CD4-positive, alpha-beta T cell treated with Interleukin-17A for 1 hour (primary cell): Measurements from ENCODE around the gene UCN3.
"Not testable (repeated sequence)": the region's sequence is repeated elsewhere in the genome, so short reads cannot be mapped to it uniquely, and the experiment has no call there.

Source experiments
- DNase-seq: peaks from one replicate; pipeline ENCODE4 v3.0.0-alpha.2; 2020

Gene UCN3

DNA sequence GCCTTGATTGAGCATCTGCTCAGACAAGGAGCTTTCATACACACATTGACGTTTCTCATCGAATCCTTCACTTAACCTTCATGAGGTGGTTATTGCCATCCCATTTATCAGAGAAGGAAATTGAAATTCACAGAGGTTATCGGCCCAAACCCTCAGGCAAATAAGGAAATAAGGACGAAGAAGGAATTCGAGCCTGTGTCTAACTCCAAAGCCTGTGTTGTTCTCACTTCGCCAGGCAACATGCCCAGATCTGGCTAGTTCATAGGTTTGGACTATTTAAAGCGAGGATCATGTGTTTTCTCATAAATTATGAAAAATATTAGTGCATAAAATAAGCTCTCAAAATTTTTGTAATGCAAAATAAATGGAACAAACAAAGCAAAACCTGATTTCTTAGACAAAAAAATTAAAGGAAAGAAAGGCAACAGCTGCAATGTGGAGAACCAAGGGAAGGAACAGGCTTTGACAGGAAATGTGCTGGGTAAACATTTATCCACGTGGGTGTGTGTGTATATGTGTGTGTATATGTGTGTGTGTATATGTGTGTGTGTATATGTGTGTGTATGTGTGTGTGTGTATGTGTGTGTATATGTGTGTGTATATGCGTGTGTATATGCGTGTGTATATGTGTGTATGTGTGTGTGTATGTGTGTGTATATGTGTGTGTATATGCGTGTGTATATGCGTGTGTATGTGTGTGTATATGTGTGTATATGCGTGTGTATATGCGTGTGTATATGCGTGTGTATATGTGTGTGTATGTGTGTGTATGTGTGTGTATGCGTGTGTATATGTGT lies 4.8 kb downstream of the UCN3 start:
- no peak for DNase-seq

DNA sequence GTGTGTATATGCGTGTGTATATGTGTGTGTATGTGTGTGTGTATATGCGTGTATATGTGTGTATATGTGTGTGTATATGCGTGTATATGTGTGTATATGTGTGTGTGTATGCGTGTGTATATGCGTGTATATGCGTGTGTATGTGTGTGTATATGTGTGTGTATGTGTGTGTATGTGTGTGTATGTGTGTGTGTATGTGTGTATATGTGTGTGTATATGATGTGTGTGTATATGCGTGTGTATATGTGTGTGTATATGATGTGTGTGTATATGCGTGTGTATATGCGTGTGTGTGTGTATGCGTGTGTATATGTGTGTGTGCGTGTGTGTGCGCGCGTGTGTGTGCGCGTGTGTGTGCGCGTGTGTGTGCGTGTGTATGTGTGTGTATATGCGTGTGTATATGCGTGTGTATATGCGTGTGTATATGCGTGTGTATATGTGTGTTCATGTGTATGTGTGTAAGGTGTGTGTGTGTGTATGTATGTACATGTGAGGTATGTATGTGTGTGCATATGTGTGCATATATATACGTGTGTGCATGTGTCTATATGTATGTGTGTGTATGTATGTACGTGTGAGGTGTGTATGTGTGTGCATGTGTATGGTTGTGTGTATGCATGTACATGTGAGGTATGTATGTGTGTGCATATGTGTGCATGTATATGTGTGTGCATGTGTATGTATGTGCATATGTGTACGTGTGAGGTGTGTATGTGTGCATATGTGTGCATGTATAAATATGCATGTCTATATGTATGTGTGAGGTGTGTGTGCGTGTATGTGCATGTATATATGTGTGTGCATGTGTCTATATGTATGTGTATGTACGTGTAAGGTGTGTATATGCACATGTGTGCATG lies 6.0 kb downstream of the UCN3 start:
- no peak for DNase-seq

DNA sequence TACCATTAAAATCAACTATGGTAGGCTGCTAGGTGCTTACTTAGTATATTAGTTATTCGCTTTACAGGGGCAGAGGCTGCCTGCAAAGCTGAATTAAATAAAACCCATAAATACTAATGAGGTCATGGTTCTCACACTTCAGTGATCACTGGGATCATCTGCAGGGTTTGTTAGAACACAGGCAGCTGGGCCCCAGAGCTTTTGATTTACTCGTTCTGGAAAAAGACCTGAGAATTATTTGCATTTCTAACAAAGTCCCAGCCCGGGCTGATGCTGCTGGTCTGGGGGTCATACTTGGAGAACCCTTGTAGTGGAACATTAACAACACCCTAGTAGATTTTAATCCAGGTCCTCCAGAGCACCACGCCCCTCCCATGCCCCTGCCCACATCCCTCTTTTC lies 8.5 kb downstream of the UCN3 start:
- no peak for DNase-seq

DNA sequence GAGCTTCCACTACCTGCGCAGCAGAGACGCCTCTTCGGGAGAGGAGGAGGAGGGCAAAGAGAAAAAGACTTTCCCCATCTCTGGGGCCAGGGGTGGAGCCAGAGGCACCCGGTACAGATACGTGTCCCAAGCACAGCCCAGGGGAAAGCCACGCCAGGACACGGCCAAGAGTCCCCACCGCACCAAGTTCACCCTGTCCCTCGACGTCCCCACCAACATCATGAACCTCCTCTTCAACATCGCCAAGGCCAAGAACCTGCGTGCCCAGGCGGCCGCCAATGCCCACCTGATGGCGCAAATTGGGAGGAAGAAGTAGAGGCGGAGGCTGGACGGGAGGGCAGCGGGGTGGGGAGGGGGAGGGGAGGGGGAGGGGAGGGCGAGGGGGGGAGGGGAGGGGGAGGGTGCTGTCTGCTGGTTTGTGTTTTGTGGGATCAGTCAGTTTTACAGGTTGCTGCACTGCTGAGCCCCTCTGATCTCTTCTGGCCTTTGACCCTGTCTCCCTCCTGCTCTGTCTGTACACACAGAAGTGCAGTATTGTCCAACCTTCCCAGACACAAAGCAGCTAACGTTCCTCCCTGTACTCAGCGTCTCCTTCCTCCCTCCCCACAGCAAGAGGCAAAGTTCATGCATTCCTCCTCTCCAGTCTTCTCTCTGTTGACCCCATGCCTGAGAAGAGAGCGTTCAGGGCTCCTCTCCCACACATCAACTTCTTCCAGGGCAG lies 9.3 kb downstream of the UCN3 start:
- no peak for DNase-seq

DNA sequence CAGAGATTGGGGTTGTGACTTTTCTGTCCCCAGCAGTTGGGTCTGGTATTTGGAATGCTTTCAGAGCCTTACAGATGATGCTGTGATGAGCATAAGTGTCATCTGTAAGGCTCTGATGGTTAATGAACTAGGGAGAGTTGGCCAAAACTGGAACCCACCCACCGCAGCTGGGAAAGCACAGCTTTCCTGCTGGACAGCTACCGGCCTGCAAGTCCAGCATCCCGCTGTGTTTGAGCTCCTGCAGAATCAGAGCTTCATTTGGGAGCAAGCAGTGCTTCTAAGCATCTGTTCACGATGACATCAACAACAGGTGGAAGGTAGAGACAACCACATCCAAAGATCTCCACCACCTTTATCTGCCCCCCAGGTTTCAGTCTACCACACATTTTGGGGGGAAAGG lies 11.7 kb downstream of the UCN3 start:
- no peak for DNase-seq

DNA sequence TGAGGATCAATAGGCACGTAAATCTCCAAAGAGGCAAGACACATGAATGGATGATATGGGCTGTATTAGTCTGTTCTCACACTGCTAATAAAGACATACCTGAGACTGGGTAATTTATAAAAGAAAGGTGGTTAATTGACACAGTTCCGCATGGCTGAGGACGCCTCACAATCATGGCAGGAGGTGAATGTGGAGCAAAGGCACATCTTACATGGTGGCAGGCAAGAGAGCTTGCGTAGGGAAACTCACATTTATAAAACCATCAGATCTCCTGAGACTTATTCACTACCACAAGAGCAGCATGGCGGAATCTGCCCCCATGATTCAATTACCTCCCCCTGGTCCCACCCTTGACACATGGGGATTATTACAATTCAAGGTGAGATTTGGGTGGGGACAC lies 14.4 kb downstream of the UCN3 start:
- DNase-seq = not testable (repeated sequence)

DNA sequence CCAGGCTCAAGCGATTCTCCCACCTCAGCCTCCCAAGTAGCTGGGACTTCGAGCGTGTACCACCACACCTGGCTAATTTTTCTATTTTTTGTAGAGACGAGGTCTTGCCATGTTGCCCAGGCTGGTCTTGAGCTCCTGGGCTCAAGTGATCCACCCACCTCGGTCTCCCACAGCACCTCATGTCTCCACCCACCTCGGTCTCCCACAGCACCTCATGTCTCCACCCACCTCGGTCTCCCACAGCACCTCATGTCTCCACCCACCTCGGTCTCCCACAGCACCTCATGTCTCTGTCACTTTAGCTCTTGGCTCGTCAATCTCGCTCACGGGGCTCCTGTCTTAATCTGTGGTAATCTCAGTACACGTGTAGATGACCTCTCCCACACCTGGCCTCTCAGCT lies 15.6 kb downstream of the UCN3 start:
- not testable (repeated sequence) for DNase-seq

DNA sequence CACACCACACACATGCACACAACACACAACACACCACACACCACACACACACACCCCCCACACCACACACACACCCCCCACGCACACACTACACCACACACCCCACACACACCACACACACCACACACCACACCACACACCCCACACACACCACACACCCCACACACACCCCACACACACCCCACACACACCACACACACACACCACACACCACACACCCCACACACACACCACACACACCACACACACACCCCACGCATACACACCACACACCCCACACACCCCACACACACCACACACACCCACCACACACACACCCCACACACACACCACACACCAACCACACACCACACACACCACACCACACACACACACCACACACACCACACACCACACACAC lies 16.4 kb downstream of the UCN3 start:
- DNase-seq = no peak

DNA sequence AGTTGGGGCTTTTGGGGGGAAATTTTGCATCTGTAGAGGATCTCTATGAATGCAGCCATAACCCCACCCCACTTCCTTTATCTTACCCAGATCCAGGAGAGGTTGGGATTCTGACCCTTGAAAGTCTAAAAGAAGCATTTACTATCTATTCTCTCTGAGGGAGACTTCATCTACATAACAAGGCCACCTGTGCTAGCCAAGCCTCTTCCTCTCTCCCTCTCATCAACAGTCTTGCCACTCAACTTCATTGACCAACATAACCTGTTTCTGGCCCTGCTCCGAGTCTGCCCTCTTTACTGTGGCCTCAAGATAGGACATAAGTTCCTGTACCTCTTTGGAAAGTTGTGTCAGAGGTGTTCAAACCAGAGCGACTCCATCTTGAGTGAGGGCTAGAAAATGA lies 20.5 kb downstream of the UCN3 start:
- no peak for DNase-seq

DNA sequence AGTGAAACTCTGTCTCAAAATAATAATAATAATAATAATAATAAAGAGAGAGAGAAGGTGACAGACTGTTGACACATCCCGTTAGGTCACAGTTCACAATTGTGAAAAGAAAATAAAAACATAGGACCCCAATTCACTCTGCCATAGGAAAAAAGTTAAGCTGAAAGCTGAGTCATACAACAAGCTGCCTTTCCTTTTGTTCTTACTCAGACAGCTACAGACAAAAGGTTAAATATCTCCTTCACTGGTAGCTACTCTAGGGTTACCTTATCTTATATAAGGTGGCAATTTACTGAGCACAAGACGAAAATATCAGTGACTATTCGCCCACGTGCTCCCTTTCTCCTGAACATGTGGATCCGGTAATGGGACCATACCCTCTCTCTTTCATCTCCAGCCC lies 22.4 kb downstream of the UCN3 start:
- no peak for DNase-seq

DNA sequence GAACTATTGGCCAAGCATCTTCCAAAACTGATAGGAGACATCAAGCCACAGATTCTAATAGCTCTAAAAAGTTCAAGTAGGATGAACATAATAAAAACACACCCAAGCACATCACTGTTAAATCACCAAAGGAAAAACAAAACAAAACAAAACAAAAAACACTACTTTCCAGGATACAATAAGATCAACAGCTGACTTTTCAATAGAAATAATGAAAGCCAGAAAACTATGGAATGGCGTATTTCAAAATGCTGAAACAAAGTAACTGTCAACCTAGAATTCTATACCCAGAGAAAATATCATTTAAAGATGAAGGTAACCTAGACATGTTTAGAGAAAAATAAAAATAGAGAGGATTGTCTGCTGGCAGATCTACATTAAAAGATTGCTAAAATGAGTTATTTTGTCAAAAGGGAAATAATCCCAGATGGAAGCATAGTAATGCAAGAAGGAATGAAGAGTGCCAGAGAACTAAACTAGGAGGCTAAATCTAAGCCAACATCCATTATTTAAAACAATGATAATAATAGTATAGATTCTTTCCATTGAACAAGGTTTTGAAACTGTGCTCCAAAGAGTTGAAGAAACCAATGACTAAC lies 25.9 kb downstream of the UCN3 start:
- no peak for DNase-seq

DNA sequence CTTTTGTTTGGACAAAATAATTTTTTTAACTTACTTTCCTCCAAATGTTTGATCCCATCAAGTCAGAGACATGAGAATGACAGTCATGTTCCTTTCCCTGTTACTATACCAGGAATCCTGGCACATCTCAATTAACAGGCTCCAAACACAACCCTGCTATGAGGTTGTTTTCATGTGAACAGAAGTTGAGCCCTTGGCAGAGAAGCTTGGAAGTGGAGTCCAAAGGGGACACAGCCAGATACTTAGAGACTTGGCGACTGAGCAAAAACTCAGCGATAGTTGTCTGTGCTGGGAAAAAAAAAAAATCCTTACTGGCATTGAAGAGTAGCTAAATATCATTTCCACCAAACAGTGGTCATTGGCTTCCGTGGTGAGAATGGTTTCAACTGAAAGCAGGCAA lies 27.0 kb downstream of the UCN3 start:
- DNase-seq = no peak

DNA sequence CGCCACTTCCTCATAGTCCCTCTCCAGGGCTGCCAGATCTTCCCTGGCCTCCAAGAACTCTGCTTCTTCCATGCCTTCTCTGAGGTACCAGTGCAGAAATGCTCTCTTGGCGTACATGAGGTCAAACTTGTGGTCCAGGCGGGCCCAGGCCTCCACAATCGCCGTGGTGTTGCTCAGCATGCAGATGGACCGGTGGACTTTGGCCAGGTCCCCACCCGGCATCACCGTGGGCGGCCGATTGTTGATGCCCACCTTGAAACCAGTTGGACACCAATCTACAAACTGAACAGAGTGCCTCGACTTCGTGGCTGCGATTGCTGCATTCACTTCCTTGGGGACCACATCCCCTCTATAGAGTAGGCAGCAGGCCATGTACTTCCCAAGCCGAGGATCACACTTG lies 28.8 kb downstream of the UCN3 start:
- no peak for DNase-seq

DNA sequence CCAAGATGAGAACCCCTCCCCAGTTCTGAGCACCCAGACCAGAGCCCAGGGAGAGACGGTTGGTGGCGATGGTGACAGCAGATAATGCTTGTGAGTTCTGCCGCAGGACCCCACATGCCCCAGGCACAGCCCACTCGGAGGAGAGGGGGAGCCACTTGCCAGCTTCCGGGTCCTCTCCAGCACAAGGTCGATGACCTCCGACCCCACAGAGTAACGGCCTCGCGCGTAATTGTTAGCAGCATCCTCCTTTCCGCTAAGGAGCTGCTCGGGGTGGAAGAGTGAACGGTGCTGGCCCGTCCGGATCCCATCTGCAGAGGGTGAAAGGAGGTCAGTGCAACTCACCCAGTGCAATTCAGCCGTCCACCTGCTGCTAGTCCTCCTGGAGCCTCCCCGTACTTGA lies 30.4 kb downstream of the UCN3 start:
- no peak for DNase-seq

DNA sequence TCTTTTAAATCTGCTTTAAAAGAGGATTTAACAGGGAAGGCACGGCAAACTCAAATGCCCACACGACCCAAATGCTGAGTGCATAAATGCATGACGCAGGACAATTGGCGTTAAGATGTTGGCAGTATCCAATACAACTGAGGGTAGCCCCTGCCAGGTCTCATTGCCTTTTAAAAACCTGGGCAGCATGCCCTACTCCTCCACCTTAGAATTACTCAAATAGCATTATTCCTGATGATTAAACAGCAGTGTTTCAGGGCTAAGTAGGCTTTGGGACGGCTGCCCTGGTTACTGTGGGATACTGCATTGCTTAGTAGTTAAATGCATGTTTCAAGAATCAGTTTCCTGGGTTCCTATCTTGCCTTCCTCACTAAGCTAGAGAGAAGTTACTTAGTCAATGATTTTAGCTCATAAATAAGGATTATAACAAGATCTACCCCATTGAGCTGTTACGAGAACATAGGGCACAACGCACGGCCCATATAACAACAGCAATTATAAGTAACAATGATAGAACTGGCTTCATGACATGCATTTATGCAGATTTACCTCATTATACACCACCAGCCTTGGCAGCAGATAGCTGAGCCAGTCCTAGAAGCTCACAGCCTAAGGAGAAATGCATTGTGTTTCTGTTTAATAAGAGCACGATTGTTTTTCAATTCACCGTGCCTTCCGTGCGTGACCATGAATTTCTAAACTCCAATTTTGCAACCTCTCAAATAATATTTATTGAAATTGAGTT lies 32.0 kb downstream of the UCN3 start:
- no peak for DNase-seq

DNA sequence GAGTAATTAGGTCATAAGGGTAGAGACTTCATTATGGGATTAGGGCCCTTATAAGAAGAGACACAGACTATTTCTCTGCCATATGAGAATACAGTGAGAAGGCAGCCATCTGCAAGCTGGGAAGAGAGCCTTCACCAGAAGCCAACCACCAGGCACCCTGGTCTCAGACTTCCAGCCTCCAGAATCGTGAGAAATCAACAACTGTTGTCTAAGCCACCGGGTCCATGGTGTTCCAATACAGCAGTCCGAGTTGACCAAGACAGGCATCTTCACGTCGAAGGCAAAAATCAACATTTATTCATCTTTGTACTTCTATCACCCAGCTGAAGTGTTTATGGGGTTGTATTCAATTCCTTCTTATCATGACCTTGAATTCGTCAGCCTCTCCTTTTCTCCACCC lies 34.6 kb downstream of the UCN3 start:
- no peak for DNase-seq

DNA sequence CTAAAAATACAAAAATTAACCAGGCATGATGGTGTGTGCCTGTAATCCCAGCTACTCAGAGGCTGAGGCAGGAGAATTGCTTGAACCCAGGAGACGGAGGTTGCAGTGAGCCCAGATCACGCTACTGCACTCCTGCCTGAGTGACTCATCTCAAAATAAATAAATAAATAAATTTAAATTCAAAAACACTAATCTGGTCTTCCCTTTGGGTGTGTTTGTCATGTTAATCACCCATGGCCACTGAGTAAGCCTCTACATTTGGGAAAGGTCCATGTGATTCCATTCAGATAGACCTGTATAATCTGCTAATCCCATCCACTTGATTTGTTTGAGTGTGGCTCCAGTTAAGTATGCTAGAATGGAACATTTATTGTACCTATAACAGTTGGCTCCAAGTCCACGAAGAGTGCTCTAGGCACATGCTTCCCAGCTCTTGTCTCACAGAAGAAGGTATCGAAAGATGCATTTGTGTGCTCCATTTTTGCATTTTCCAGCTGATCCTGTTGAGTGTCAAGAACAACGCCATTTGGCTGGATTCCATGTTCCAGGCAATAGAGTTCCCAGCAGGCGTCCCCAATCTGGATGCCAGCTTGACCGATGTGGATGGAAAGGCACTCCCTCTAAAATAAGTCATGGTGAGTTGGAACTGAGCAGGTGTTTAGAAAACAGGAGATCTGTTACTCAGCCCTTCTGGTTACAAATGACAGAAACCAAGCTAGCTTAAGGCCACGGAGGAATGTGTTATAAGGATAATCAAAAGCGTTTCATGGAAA lies 35.9 kb downstream of the UCN3 start:
- no peak for DNase-seq

DNA sequence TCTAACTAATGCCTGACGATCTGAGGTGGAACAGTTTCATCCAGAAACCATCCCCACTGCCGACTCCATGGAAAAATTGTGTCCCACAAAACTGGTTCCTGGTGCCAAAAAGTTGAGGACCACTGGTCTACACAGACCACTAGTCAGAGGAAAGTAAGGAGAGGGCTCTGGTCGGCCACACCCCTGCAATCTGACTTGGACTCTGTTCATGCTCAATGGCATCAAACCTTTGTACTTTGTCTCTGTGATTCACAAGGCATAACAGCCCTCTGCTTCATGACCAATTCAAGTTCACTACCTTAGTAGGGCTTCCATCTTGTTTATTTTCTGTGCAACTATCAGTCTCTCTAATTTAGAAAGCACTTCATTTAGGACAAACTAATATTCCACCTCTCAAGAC lies 38.0 kb downstream of the UCN3 start:
- no peak for DNase-seq

DNA sequence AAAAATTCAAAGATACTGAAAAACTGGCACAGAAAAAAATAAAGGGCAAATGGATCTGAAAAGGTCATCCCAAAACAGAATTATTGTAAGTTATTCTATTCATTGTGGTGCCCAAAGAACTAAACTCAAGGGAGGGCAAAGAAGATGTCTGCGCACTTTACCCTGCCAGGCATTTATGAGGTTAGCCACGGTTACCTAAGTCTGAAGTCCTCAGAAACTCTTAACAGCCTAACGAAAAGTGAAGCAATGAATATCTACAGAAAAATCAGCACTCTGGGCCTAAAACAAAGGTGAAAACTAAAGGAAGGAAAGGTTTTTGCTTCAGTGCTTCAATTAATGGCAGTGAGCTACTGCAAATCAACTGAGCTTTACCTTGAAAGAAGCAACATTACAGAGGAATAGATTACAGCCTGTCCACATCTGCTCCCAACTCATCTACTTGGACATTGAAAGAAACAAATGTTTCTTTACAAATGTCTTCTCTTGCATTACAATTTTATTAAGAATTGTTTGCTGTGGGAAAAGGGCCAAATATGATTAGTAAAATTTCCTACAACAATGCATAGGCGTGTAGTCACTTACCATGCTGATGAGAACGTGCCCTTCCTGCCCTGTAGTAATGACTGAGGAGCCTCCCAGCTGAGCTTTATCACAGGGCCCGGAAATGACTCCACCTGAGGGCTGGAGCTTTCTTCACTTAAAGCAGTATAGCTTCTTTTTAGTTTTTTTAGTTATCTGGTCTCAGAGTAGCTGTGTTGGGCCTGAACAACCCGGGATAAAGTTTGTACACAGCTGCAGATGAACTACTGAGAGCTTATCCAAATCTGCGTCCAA lies 39.7 kb downstream of the UCN3 start, which contains the start of gene TUBAL3:
TUBAL3 (minus strand) TSS at position 621 of the 834 bp plus-strand sequence; CDS start at position 585, 36 bp downstream.
- DNase-seq = no peak

DNA sequence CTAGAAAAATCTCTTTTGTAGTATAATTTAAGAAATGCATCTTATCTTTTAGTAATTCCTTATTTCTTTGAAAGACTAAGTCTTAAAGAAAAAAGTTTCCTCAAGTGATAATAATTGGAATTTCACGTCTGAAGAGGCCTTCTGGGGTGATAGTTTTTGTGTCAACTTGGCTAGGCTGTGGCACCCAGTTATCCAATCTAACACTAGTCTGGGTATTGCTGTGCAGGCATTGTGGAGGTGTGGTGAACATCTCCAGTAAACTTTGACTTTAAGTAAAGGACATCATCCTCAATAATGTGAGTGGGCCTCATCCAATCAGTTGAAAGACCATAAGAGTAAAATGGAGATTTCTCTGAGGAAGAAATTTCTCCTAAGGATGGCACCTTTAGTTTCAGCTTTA lies 42.2 kb downstream of the UCN3 start:
- no peak for DNase-seq

DNA sequence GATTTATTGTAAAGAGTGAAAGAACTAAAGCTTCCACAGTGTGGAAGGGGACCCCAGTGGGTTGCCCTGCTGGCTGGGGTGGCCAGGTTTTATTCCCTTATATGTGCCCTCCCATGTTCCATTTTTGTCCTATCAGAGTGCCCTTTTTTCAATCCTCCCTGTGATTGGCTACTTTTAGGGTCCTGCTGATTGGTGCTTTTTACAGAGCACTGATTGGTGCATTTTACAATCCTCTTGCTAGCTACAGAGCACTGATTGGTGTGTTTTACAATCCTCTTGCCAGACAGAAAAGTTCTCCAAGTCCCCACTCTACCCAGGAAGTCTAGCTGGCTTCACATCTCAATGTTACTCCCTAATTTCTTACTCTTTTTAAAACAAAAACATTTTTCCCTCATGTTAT lies 46.0 kb downstream of the UCN3 start:
- DNase-seq = not testable (repeated sequence)
